Neural progenitor cell (in vitro differentiated cells): ENCODE measurements around the gene NHEJ1. TPM values are rescaled to one million over a fixed set of nuclear protein-coding genes. Genes with fewer than 3 reads are reported as not detected.

Experiments
- DNase-seq: peaks from one replicate; pipeline ENCODE4 v3.0.0-alpha.2; 2016; ENCODE audit warnings: low spot score
- H2AFZ ChIP-seq: fragments of 200-600 bp; sonication (generic); replicated peaks from 2 replicates; pipeline ENCODE4 v1.6.1; 2016; ENCODE audit warnings: antibody characterized with exemption
- H3F3A ChIP-seq: fragments of 200-600 bp; sonication (generic); 2 replicates; pipeline ENCODE4 v1.6.1; 2016; ENCODE audit warnings: antibody characterized with exemption, low read depth
- H3K27ac ChIP-seq: fragments of 200-600 bp; sonication (generic); 2 replicates; pipeline ENCODE4 v1.5.1; 2016; ENCODE audit warnings: mild to moderate bottlenecking
- H3K27me3 ChIP-seq: fragments of 200-600 bp; sonication (generic); 2 replicates; pipeline ENCODE4 v1.6.1; 2016; ENCODE audit warnings: mild to moderate bottlenecking, moderate library complexity
- H3K36me3 ChIP-seq: fragments of 200-600 bp; sonication (generic); 2 replicates; pipeline ENCODE4 v1.5.1; 2016
- H3K4me1 ChIP-seq: fragments of 200-600 bp; sonication (generic); 2 replicates; pipeline ENCODE4 v1.6.1; 2016; ENCODE audit warnings: mixed run types
- H3K4me2 ChIP-seq: fragments of 200-600 bp; sonication (generic); 2 replicates; pipeline ENCODE4 v1.6.1; 2016
- H3K4me3 ChIP-seq: fragments of 200-600 bp; sonication (generic); 2 replicates; pipeline ENCODE4 v1.5.1; 2016
- H3K79me2 ChIP-seq: fragments of 200-600 bp; sonication (generic); 2 replicates; pipeline ENCODE4 v1.6.1; 2016; ENCODE audit warnings: low read depth
- H3K9ac ChIP-seq: fragments of 200-600 bp; sonication (generic); 2 replicates; pipeline ENCODE4 v1.6.1; 2016
- H3K9me3 ChIP-seq: fragments of 200-600 bp; sonication (generic); 2 replicates; pipeline ENCODE4 v1.5.1; 2016; ENCODE audit warnings: low read depth
- H4K20me1 ChIP-seq: fragments of 200-600 bp; sonication (generic); 2 replicates; pipeline ENCODE4 v1.6.1; 2016; ENCODE audit warnings: low read depth
- H3K27ac Mint-ChIP-seq: 3 replicates; pipeline ENCODE4 v1.8.0; 2021; ENCODE audit warnings: mixed read lengths
- H3K27me3 Mint-ChIP-seq: 2 replicates; pipeline ENCODE4 v1.8.0; 2022; ENCODE audit warnings: low read depth, mild to moderate bottlenecking, inconsistent platforms, moderate library complexity, mixed read lengths; ENCODE audit not compliant: insufficient read depth
- H3K36me3 Mint-ChIP-seq: 3 replicates; pipeline ENCODE4 v1.8.0; 2021; ENCODE audit warnings: mixed read lengths
- H3K4me1 Mint-ChIP-seq: 3 replicates; pipeline ENCODE4 v1.8.0; 2021; ENCODE audit warnings: mixed read lengths
- H3K4me3 Mint-ChIP-seq: 3 replicates; pipeline ENCODE4 v1.8.0; 2021; ENCODE audit warnings: mild to moderate bottlenecking, moderate library complexity, mixed read lengths
- H3K9me3 Mint-ChIP-seq: 3 replicates; pipeline ENCODE4 v1.8.0; 2020; ENCODE audit warnings: mixed read lengths
- EZH2 ChIP-seq: fragments of 200-600 bp; sonication (generic); IDR thresholded peaks from 2 replicates; pipeline ENCODE4 v1.6.1; 2017; ENCODE audit warnings: antibody characterized with exemption, mild to moderate bottlenecking, moderate library complexity
- EZH2phosphoT487 ChIP-seq: fragments of 200-600 bp; sonication (generic); IDR thresholded peaks from 2 replicates; pipeline ENCODE4 v1.6.1; 2017; ENCODE audit warnings: antibody characterized with exemption
- total RNA-seq: library from RNA; depleted of rRNA; stranded (reverse); fragments of >200 nt; gene quantifications from 2 replicates; pipeline ENCODE4 v1.2.3, GENCODE V29; 2015; ENCODE audit warnings: low replicate concordance
- TF ChIP-seq, protein P1 (sequence below): fragments of 200-600 bp; sonication (generic); IDR thresholded peaks from 2 replicates; pipeline ENCODE4 v1.5.1; 2017; ENCODE audit warnings: antibody characterized with exemption, mild to moderate bottlenecking

NHEJ1 gene
- total RNA-seq, 1 donor from 2014 or later, result 25.5 TPM

- peaks cover 23% of the 10 kb centered on the region for H3K36me3 Mint-ChIP-seq
- H4K20me1 ChIP-seq, result no peaks in the 10 kb centered on the region
- H3K4me1 ChIP-seq, result no peaks in the 10 kb centered on the region
- no peak for DNase-seq
- TF ChIP-seq, protein P1, sequence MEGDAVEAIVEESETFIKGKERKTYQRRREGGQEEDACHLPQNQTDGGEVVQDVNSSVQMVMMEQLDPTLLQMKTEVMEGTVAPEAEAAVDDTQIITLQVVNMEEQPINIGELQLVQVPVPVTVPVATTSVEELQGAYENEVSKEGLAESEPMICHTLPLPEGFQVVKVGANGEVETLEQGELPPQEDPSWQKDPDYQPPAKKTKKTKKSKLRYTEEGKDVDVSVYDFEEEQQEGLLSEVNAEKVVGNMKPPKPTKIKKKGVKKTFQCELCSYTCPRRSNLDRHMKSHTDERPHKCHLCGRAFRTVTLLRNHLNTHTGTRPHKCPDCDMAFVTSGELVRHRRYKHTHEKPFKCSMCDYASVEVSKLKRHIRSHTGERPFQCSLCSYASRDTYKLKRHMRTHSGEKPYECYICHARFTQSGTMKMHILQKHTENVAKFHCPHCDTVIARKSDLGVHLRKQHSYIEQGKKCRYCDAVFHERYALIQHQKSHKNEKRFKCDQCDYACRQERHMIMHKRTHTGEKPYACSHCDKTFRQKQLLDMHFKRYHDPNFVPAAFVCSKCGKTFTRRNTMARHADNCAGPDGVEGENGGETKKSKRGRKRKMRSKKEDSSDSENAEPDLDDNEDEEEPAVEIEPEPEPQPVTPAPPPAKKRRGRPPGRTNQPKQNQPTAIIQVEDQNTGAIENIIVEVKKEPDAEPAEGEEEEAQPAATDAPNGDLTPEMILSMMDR, result no peak
- TF ChIP-seq EZH2phosphoT487 (no peak), EZH2 (no peak)
- H3K4me3 Mint-ChIP-seq, result no peak overlapping the region
- H3K79me2 ChIP-seq, result no peaks in the 10 kb centered on the region
- no peaks in the 10 kb centered on the region for H3K4me1 Mint-ChIP-seq
- H3K27ac Mint-ChIP-seq, result no peak overlapping the region
- no peak overlapping the region for H3K9ac ChIP-seq
- H3K9me3 ChIP-seq, result no peaks in the 10 kb centered on the region
- no peaks in the 10 kb centered on the region for H3K27me3 Mint-ChIP-seq
- no peaks in the 10 kb centered on the region for H3F3A ChIP-seq
- H3K9me3 Mint-ChIP-seq, result no peaks in the 10 kb centered on the region
- no peak overlapping the region for H3K4me3 ChIP-seq
- no peak overlapping the region for H3K27ac ChIP-seq
- no peaks in the 10 kb centered on the region for H3K36me3 ChIP-seq
- H2AFZ ChIP-seq, result no peak overlapping the region
- no peaks in the 10 kb centered on the region for H3K27me3 ChIP-seq
- H3K4me2 ChIP-seq, result no peak overlapping the region
Observed at GRCh38 chr2:219142329-219142728, 18.3 kb downstream of the NHEJ1 start.

DNA sequence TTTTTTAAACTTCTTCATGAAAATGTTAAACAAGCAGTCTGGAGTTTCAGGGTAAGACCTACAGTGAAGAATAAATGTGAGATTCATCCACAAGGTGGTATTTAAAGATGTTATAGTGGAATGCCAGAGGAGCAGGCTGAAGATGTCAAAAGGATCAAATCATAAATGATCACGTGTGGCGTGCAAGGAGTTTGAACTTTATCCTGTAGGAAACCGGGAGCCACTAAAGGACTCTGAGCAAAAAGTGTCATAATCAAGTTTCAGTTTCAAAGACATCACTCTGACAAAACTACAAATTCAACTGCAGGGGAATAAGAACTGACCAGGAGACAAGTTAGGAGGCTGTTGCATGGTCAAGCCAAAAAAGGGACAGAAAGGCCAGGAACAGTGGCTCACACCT, 19.9 kb downstream of the NHEJ1 start:
- H3K4me3 Mint-ChIP-seq, result no peak overlapping the region
- no peaks in the 10 kb centered on the region for H3K9me3 Mint-ChIP-seq

DNA sequence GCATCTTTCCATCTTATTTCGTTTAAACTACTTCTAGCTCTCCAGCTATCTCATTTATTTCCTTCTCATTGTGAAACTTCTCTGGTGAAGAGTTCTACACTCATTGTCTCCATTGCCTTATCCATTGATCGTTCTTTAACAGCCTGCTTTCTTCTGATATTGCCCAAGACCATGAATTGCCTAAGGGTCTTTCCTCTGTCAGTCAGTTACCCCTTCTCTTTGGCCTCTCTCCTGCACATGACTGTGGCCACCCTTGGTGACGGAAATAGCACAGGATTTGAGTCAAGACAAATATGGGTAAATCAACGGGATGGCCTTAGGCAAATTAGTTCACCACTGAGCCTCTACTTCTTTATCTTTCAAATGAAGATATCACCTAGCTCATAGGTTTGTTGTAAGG, 26.6 kb downstream of the NHEJ1 start:
- Histone ChIP-seq H3K36me3 (no peaks in the 10 kb centered on the region), H3K9me3 (no peaks in the 10 kb centered on the region), H2AFZ (no peak overlapping the region), H3K27me3 (no peaks in the 10 kb centered on the region), H3K9ac (no peak overlapping the region), H3K4me1 (no peaks in the 10 kb centered on the region), H3K4me2 (no peak overlapping the region), H3F3A (no peaks in the 10 kb centered on the region), H4K20me1 (no peaks in the 10 kb centered on the region), H3K4me3 (no peak overlapping the region), H3K27ac (no peak overlapping the region), H3K79me2 (no peaks in the 10 kb centered on the region)
- no peaks in the 10 kb centered on the region for H3K9me3 Mint-ChIP-seq
- TF ChIP-seq, protein P1, result no peak
- no peak for TF ChIP-seq EZH2phosphoT487
- no peak for TF ChIP-seq EZH2
- no peaks in the 10 kb centered on the region for H3K36me3 Mint-ChIP-seq
- H3K27me3 Mint-ChIP-seq, result peaks cover 2% of the 10 kb centered on the region
- H3K4me3 Mint-ChIP-seq, result no peak overlapping the region
- H3K4me1 Mint-ChIP-seq, result no peaks in the 10 kb centered on the region
- no peak for DNase-seq
- no peak overlapping the region for H3K27ac Mint-ChIP-seq

More for the DNA sequence above, 19.9 kb downstream of the NHEJ1 start:
- Histone ChIP-seq H3K79me2 (no peaks in the 10 kb centered on the region), H3K4me2 (no peak overlapping the region), H3K9ac (no peak overlapping the region), H3K27me3 (no peaks in the 10 kb centered on the region), H3F3A (no peaks in the 10 kb centered on the region), H3K36me3 (no peaks in the 10 kb centered on the region), H3K9me3 (no peaks in the 10 kb centered on the region), H3K27ac (no peak overlapping the region), H3K4me1 (no peaks in the 10 kb centered on the region), H3K4me3 (no peak overlapping the region), H4K20me1 (no peaks in the 10 kb centered on the region), H2AFZ (no peak overlapping the region)
- H3K4me1 Mint-ChIP-seq, result no peaks in the 10 kb centered on the region
- H3K27me3 Mint-ChIP-seq, result no peaks in the 10 kb centered on the region
- TF ChIP-seq EZH2, result no peak
- no peak for TF ChIP-seq EZH2phosphoT487
- TF ChIP-seq, protein P1, result no peak
- DNase-seq, result no peak
- no peak overlapping the region for H3K27ac Mint-ChIP-seq
- peaks cover 15% of the 10 kb centered on the region for H3K36me3 Mint-ChIP-seq
